Measurements from ENCODE around the gene UBE2L6. TPM values are rescaled to one million over a fixed set of nuclear protein-coding genes. Genes with fewer than 3 reads are reported as not detected.

Gene UBE2L6
- total RNA-seq, 4 donors from 2014 or later: 11.0 to 46.4 (median 22.0) TPM

DNA sequence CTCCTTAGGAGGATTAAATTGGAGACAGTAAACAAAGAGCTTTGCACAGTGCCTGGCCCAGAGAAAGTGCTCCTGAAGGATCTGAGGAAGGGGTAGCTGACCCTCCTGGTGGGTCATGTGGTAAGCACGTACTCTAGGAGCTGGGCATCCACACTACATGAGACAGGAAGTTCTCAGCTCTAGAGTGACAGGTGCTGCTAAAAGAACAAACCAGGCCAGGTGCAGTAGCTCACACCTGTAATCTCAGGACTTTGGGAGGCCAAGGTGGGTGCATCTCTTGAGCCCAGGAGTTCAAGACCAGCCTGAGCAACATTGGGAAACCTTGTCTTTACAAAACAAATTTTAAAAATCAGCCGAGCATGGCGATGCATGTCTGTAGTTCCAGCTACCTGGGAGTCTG, 65.1 kb downstream of the UBE2L6 start:
- Histone ChIP-seq H3K27ac (no peak overlapping the region), H3K9me3 (no peaks in the 10 kb centered on the region), H3K36me3 (no peaks in the 10 kb centered on the region), H3K4me3 (no peak overlapping the region), H3K4me1 (peaks cover 0 to 41% (median 17%) of the 10 kb centered on the region in 3 donors), H3K27me3 (no peaks in the 10 kb centered on the region)
- intact Hi-C loops (cut with DNase I): no loop called here
- no peak for TF ChIP-seq CTCF (IDR thresholded peaks at IDR 0.05)
- no peak for TF ChIP-seq POLR2A (IDR thresholded peaks at IDR 0.05)
- WGBS, 2 donors: 94 to 97% methylated on average over 3 of the region's 3 CpGs
- DNase-seq: no peak

- Histone ChIP-seq H3K27ac (peak overlapping the region in 1 of 4 donors; percentile 21), H3K4me3 (no peak overlapping the region), H3K27me3 (no peaks in the 10 kb centered on the region), H3K9me3 (no peaks in the 10 kb centered on the region), H3K36me3 (no peaks in the 10 kb centered on the region), H3K4me1 (peaks cover 0 to 41% (median 17%) of the 10 kb centered on the region in 3 donors)
- 50 to 66% methylated on average over 3 to 4 of the region's 4 CpGs for WGBS, 2 donors
- no peak for DNase-seq
- intact Hi-C loops (cut with DNase I): no loop called here
- TF ChIP-seq POLR2A (IDR thresholded peaks at IDR 0.05) (no peak), CTCF (IDR thresholded peaks at IDR 0.05) (no peak)
Measured at GRCh38 chr11:57501953-57502352, 65.5 kb downstream of the UBE2L6 start.

Small RNAs within 50 kb of the gene (small RNA-seq; reads per million reads assigned to genes)
- 0 reads per million in 4 donors for gene RN7SL605P

Other genes starting within 250 kb of the UBE2L6 start
- 100 to 1,000 TPM in 3 of 4 donors, 10 to 100 TPM in 1; 94.6 to 212 (median 124) TPM for gene TNKS1BP1, start 242.7 kb downstream of the UBE2L6 start, total RNA-seq
- 10 to 100 TPM; 49.0 to 98.8 (median 81.3) TPM for gene SSRP1, start 231.8 kb downstream of the UBE2L6 start, total RNA-seq
- not detected for gene P2RX3, start 229.3 kb downstream of the UBE2L6 start, total RNA-seq
- gene PRG3, start 186.5 kb downstream of the UBE2L6 start, total RNA-seq: not detected
- not detected for gene PRG2, start 177.0 kb downstream of the UBE2L6 start, total RNA-seq
- gene SLC43A3, start 140.6 kb downstream of the UBE2L6 start, total RNA-seq: 10 to 100 TPM; 54.1 to 90.9 (median 75.6) TPM
- 1 to 10 TPM in 2 of 4 donors, under 1 TPM in 2; 0.66 to 1.1 (median 0.90) TPM for gene RTN4RL2, start 107.1 kb downstream of the UBE2L6 start, total RNA-seq
- gene SLC43A1, start 52.0 kb downstream of the UBE2L6 start, total RNA-seq: 10 to 100 TPM in 1 of 4 donors, 1 to 10 TPM in 3; 1.8 to 11.4 (median 4.1) TPM
- 10 to 100 TPM; 33.0 to 47.3 (median 38.7) TPM for gene TIMM10, start 36.9 kb downstream of the UBE2L6 start, total RNA-seq
- gene SMTNL1, start 30.1 kb downstream of the UBE2L6 start, total RNA-seq: not detected
- 100 to 1,000 TPM in 2 of 4 donors, 10 to 100 TPM in 1, 1 to 10 TPM in 1; 9.6 to 376 (median 78.4) TPM for gene SERPING1, start 30.0 kb upstream of the UBE2L6 start, total RNA-seq
- under 1 TPM in 2 of 4 donors, not detected in 2; 0.56 to 0.95 TPM for gene YPEL4, start 82.2 kb upstream of the UBE2L6 start, total RNA-seq
- 10 to 100 TPM in 3 of 4 donors, 1 to 10 TPM in 1; 9.5 to 26.6 (median 14.7) TPM for gene CLP1, start 90.1 kb upstream of the UBE2L6 start, total RNA-seq
- gene ZDHHC5, start 100.4 kb upstream of the UBE2L6 start, total RNA-seq: 10 to 100 TPM; 61.4 to 98.4 (median 76.7) TPM
- 10 to 100 TPM in 2 of 4 donors, 1 to 10 TPM in 2; 8.0 to 21.2 (median 9.8) TPM for gene MED19, start 144.5 kb upstream of the UBE2L6 start, total RNA-seq
- 10 to 100 TPM; 44.0 to 82.0 (median 70.9) TPM for gene TMX2, start 144.9 kb upstream of the UBE2L6 start, total RNA-seq
- gene SELENOH, start 173.8 kb upstream of the UBE2L6 start, total RNA-seq: 100 to 1,000 TPM in 2 of 4 donors, 10 to 100 TPM in 2; 75.2 to 166 (median 112) TPM
- not detected for gene BTBD18, start 184.1 kb upstream of the UBE2L6 start, total RNA-seq
- 100 to 1,000 TPM; 230 to 308 (median 271) TPM for gene CTNND1, start 194.1 kb upstream of the UBE2L6 start, total RNA-seq

Measured in esophagus squamous epithelium (tissue), 5 donors.